ENCODE data around the gene MPZL1. TPM values are rescaled to one million over a fixed set of nuclear protein-coding genes. Genes with fewer than 3 reads are reported as not detected.

The MPZL1 gene
- total and polyA plus RNA-seq, 2 of the 8 experiments (the other 6 are each of a cell fraction or from before 2014, with no cell fraction given), result 37.8 to 120 TPM

DNA sequence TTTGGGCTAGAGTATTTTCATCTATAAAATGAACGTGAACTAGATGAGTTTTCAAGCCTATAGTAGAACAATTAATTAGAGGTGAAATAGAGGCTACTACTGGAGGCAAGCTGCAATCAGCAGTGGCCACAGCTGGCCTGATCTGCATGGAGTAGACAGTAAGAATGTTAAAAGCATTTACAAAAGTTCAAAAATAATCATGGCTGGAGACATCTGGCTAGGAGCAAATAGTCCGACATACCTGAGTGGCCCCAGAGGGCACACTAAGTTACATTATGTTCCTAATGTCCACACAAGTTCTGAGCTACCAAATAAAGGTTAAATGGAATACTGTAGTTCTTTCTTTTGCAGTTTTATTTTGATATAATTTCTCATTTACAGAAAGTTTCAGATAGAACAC is 28.0 kb downstream of the MPZL1 start (continued):
- no peak for TF ChIP-seq BACH1 (IDR thresholded peaks at IDR 0.05; ENCODE audit: low read length)
- no peak for TF ChIP-seq SP2 (IDR thresholded peaks at IDR 0.05; ENCODE audit: low read length)
- no peak for TF ChIP-seq SIN3A (conservative IDR thresholded peaks at IDR 0.05 in 1 of 2, IDR thresholded peaks at IDR 0.05 in 1 of 2; ENCODE audit: low read depth in 1 of 2, low read length in 2 of 2)
- TF ChIP-seq, protein P1, sequence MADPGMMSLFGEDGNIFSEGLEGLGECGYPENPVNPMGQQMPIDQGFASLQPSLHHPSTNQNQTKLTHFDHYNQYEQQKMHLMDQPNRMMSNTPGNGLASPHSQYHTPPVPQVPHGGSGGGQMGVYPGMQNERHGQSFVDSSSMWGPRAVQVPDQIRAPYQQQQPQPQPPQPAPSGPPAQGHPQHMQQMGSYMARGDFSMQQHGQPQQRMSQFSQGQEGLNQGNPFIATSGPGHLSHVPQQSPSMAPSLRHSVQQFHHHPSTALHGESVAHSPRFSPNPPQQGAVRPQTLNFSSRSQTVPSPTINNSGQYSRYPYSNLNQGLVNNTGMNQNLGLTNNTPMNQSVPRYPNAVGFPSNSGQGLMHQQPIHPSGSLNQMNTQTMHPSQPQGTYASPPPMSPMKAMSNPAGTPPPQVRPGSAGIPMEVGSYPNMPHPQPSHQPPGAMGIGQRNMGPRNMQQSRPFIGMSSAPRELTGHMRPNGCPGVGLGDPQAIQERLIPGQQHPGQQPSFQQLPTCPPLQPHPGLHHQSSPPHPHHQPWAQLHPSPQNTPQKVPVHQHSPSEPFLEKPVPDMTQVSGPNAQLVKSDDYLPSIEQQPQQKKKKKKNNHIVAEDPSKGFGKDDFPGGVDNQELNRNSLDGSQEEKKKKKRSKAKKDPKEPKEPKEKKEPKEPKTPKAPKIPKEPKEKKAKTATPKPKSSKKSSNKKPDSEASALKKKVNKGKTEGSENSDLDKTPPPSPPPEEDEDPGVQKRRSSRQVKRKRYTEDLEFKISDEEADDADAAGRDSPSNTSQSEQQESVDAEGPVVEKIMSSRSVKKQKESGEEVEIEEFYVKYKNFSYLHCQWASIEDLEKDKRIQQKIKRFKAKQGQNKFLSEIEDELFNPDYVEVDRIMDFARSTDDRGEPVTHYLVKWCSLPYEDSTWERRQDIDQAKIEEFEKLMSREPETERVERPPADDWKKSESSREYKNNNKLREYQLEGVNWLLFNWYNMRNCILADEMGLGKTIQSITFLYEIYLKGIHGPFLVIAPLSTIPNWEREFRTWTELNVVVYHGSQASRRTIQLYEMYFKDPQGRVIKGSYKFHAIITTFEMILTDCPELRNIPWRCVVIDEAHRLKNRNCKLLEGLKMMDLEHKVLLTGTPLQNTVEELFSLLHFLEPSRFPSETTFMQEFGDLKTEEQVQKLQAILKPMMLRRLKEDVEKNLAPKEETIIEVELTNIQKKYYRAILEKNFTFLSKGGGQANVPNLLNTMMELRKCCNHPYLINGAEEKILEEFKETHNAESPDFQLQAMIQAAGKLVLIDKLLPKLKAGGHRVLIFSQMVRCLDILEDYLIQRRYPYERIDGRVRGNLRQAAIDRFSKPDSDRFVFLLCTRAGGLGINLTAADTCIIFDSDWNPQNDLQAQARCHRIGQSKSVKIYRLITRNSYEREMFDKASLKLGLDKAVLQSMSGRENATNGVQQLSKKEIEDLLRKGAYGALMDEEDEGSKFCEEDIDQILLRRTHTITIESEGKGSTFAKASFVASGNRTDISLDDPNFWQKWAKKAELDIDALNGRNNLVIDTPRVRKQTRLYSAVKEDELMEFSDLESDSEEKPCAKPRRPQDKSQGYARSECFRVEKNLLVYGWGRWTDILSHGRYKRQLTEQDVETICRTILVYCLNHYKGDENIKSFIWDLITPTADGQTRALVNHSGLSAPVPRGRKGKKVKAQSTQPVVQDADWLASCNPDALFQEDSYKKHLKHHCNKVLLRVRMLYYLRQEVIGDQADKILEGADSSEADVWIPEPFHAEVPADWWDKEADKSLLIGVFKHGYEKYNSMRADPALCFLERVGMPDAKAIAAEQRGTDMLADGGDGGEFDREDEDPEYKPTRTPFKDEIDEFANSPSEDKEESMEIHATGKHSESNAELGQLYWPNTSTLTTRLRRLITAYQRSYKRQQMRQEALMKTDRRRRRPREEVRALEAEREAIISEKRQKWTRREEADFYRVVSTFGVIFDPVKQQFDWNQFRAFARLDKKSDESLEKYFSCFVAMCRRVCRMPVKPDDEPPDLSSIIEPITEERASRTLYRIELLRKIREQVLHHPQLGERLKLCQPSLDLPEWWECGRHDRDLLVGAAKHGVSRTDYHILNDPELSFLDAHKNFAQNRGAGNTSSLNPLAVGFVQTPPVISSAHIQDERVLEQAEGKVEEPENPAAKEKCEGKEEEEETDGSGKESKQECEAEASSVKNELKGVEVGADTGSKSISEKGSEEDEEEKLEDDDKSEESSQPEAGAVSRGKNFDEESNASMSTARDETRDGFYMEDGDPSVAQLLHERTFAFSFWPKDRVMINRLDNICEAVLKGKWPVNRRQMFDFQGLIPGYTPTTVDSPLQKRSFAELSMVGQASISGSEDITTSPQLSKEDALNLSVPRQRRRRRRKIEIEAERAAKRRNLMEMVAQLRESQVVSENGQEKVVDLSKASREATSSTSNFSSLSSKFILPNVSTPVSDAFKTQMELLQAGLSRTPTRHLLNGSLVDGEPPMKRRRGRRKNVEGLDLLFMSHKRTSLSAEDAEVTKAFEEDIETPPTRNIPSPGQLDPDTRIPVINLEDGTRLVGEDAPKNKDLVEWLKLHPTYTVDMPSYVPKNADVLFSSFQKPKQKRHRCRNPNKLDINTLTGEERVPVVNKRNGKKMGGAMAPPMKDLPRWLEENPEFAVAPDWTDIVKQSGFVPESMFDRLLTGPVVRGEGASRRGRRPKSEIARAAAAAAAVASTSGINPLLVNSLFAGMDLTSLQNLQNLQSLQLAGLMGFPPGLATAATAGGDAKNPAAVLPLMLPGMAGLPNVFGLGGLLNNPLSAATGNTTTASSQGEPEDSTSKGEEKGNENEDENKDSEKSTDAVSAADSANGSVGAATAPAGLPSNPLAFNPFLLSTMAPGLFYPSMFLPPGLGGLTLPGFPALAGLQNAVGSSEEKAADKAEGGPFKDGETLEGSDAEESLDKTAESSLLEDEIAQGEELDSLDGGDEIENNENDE (IDR thresholded peaks at IDR 0.05; ENCODE audit: insufficient replicate concordance, low read length), result no peak
- no peak for TF ChIP-seq SIRT6 (IDR thresholded peaks at IDR 0.05; ENCODE audit: low read length)
- no peak for TF ChIP-seq KDM5A (IDR thresholded peaks at IDR 0.05; ENCODE audit: low read length)
- no peak for TF ChIP-seq CHD1 (IDR thresholded peaks at IDR 0.05; ENCODE audit: low read depth, low read length)
